ENCODE measurements around the gene TMEM115. TPM values are rescaled to one million over a fixed set of nuclear protein-coding genes. Genes with fewer than 3 reads are reported as not detected.
A peak's percentile ranks its signal among the peaks of the same experiment; 100 is the strongest.

TMEM115 gene
- total RNA-seq, 1 experiment from 2014 or later = 29.4 TPM

- Mint-ChIP-seq H3K9me3 (ENCODE audit: low read depth, unreplicated experiment) (no peaks in the 10 kb centered on the region), H3K36me3 (ENCODE audit: insufficient read depth, unreplicated experiment) (peaks cover 39% of the 10 kb centered on the region), H3K27ac (ENCODE audit: unreplicated experiment) (no peak overlapping the region), H3K27me3 (ENCODE audit: unreplicated experiment) (no peaks in the 10 kb centered on the region), H3K4me3 (ENCODE audit: low read depth, unreplicated experiment) (no peak overlapping the region), H3K4me1 (ENCODE audit: low read depth, unreplicated experiment) (peaks cover 19% of the 10 kb centered on the region)
- no TSS peak for BruUV-seq (replicated peaks)
- no peak for DNase-seq
- TF ChIP-seq, protein P1, sequence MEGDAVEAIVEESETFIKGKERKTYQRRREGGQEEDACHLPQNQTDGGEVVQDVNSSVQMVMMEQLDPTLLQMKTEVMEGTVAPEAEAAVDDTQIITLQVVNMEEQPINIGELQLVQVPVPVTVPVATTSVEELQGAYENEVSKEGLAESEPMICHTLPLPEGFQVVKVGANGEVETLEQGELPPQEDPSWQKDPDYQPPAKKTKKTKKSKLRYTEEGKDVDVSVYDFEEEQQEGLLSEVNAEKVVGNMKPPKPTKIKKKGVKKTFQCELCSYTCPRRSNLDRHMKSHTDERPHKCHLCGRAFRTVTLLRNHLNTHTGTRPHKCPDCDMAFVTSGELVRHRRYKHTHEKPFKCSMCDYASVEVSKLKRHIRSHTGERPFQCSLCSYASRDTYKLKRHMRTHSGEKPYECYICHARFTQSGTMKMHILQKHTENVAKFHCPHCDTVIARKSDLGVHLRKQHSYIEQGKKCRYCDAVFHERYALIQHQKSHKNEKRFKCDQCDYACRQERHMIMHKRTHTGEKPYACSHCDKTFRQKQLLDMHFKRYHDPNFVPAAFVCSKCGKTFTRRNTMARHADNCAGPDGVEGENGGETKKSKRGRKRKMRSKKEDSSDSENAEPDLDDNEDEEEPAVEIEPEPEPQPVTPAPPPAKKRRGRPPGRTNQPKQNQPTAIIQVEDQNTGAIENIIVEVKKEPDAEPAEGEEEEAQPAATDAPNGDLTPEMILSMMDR (IDR thresholded peaks at IDR 0.05; ENCODE audit: unreplicated experiment) = no peak
- CTCF ChIA-PET = no interaction called here
- intact Hi-C loops (cut with micrococcal nuclease; ENCODE audit: unreplicated experiment) = no loop called here
Measured at GRCh38 chr3:50354186-50354764, 5.0 kb downstream of the TMEM115 start.

DNA sequence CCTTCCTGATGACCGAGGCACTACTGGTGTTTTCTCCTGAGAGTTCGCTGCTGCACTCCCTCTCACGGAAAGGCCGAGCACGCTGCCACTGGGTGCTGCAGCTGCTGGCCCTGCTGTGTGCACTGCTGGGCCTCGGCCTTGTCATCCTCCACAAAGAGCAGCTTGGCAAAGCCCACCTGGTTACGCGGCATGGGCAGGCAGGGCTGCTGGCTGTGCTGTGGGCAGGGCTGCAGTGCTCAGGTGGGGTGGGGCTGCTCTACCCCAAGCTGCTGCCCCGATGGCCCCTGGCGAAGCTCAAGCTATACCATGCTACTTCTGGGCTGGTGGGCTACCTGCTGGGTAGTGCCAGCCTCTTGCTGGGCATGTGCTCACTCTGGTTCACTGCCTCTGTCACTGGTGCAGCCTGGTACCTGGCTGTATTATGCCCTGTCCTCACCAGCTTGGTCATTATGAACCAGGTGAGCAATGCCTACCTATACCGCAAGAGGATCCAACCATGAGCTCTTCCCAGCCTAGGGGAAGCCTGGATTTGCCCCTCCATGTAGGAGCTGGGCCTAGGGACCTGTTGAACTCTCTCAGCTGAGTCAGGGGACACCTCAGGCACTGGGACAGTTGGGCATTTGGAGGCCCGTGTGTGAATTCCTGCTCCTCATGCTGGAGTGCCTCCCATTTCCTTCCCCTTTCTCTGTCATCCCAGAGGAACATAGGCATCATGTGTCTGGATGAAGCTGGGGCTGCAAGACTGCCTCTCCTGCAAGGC, 5.9 kb downstream of the TMEM115 start:
- TF ChIP-seq, protein P1 (IDR thresholded peaks at IDR 0.05; ENCODE audit: unreplicated experiment) = no peak
- intact Hi-C loops (cut with micrococcal nuclease; ENCODE audit: unreplicated experiment) = no loop called here
- H3K9me3 Mint-ChIP-seq (ENCODE audit: low read depth, unreplicated experiment) = no peaks in the 10 kb centered on the region
- CTCF ChIA-PET = interaction anchor here (0.7 to 1.6 kb wide), 3 partner anchors 10 to 115 kb away, joined by 4 to 5 read pairs (median 4); no protein-coding TSS in a partner anchor
- H3K27ac Mint-ChIP-seq (ENCODE audit: unreplicated experiment) = no peak overlapping the region
- no peak for DNase-seq
- H3K4me1 Mint-ChIP-seq (ENCODE audit: low read depth, unreplicated experiment) = peaks cover 16% of the 10 kb centered on the region
- BruUV-seq (replicated peaks) = no TSS peak
- no peaks in the 10 kb centered on the region for H3K27me3 Mint-ChIP-seq (ENCODE audit: unreplicated experiment)
- peaks cover 31% of the 10 kb centered on the region for H3K36me3 Mint-ChIP-seq (ENCODE audit: insufficient read depth, unreplicated experiment)
- H3K4me3 Mint-ChIP-seq (ENCODE audit: low read depth, unreplicated experiment) = no peak overlapping the region

GRCh38 chr3:50352781-50353180, 6.5 kb downstream of the TMEM115 start:
- intact Hi-C loops (cut with micrococcal nuclease; ENCODE audit: unreplicated experiment) = no loop called here
- Mint-ChIP-seq H3K36me3 (ENCODE audit: insufficient read depth, unreplicated experiment) (peaks cover 24% of the 10 kb centered on the region), H3K4me1 (ENCODE audit: low read depth, unreplicated experiment) (peaks cover 10% of the 10 kb centered on the region), H3K27ac (ENCODE audit: unreplicated experiment) (no peak overlapping the region), H3K27me3 (ENCODE audit: unreplicated experiment) (no peaks in the 10 kb centered on the region), H3K9me3 (ENCODE audit: low read depth, unreplicated experiment) (no peaks in the 10 kb centered on the region), H3K4me3 (ENCODE audit: low read depth, unreplicated experiment) (no peak overlapping the region)
- TF ChIP-seq, protein P1 (IDR thresholded peaks at IDR 0.05; ENCODE audit: unreplicated experiment) = no peak
- CTCF ChIA-PET = interaction anchor here (0.7 to 1.6 kb wide), 4 partner anchors 11 to 124 kb away, joined by 3 to 5 read pairs (median 4); no protein-coding TSS in a partner anchor
- no TSS peak for BruUV-seq (replicated peaks)
- no peak for DNase-seq

GRCh38 chr3:50351323-50351697, 8.0 kb downstream of the TMEM115 start:
- CTCF ChIA-PET = interaction anchor here (2.8 kb wide), 1 partner anchor 13 kb away, joined by 15 read pairs; no protein-coding TSS in a partner anchor
- no peaks in the 10 kb centered on the region for H3K9me3 Mint-ChIP-seq (ENCODE audit: low read depth, unreplicated experiment)
- TF ChIP-seq, protein P1 (IDR thresholded peaks at IDR 0.05; ENCODE audit: unreplicated experiment) = no peak
- peak overlapping the region; percentile 13 for H3K27ac Mint-ChIP-seq (ENCODE audit: unreplicated experiment)
- BruUV-seq (replicated peaks) = no TSS peak
- H3K4me1 Mint-ChIP-seq (ENCODE audit: low read depth, unreplicated experiment) = peaks cover 10% of the 10 kb centered on the region
- intact Hi-C loops (cut with micrococcal nuclease; ENCODE audit: unreplicated experiment) = no loop called here
- H3K27me3 Mint-ChIP-seq (ENCODE audit: unreplicated experiment) = no peaks in the 10 kb centered on the region
- no peak for DNase-seq
- H3K4me3 Mint-ChIP-seq (ENCODE audit: low read depth, unreplicated experiment) = peak overlapping the region; percentile 84
- peaks cover 23% of the 10 kb centered on the region for H3K36me3 Mint-ChIP-seq (ENCODE audit: insufficient read depth, unreplicated experiment)
